A549 (cell line): ENCODE data around the gene SH3RF3. TPM values are rescaled to one million over a fixed set of nuclear protein-coding genes. Genes with fewer than 3 reads are reported as not detected.

Experiments
- ATAC-seq, 2 experiments: fragments of 200-7000 bp in 1 of 2; fragments of >200 bp in 1 of 2; cut with Nextera tagmentation in 1 of 2; cut with Tn5 transposase in 1 of 2; 3 replicates each; pipeline versions ENCODE4 v1.8.0 to v1.9.1; 2018 to 2020; ENCODE audit warnings: mild to moderate bottlenecking in 1 of 2, moderate library complexity in 1 of 2
- CTCF ChIA-PET: fragments of 300-600 bp; sonication (Branson Sonifier 250); formaldehyde crosslinking; extraction: SDS; loops from one replicate; lab custom pipeline; 2021; ENCODE audit warnings: antibody characterized with exemption, inconsistent platforms; lab: Yijun Ruan, JAX
- POLR2A ChIA-PET: fragments of 350-600 bp; formaldehyde crosslinking; extraction: SDS; loops from one replicate; lab custom pipeline; 2021; ENCODE audit warnings: antibody characterized with exemption, inconsistent platforms; lab: Yijun Ruan, JAX
- DNase-seq, 2 experiments: peaks; one replicate each; pipeline versions ENCODE4 v3.0.0 to v3.0.0-alpha.2; 2011 to 2016; ENCODE audit warnings: low read depth in 1 of 2, low spot score in 1 of 2
- FAIRE-seq: peaks from 2 replicates; lab custom pipeline; 2011; peaks lifted over from hg19 to GRCh38; lab: Jason Lieb, UNC
- H3K27ac ChIP-seq, 2 experiments: fragments of >200 bp; sonication (Bioruptor Twin); formaldehyde crosslinking; 3 replicates each; pipeline ENCODE4 v1.5.1; 2016 to 2017
- H3K4me1 ChIP-seq: fragments of >200 bp; sonication (Bioruptor Twin); formaldehyde crosslinking; 3 replicates; pipeline ENCODE4 v1.6.1; 2016
- H3K4me2 ChIP-seq: fragments of >200 bp; sonication (Bioruptor Twin); formaldehyde crosslinking; 3 replicates; pipeline ENCODE4 v1.6.1; 2016
- H3K4me3 ChIP-seq: fragments of >200 bp; sonication (Bioruptor Twin); formaldehyde crosslinking; 3 replicates; pipeline ENCODE4 v1.5.1; 2016
- H3K9me3 ChIP-seq: fragments of >200 bp; sonication (Bioruptor Twin); formaldehyde crosslinking; 3 replicates; pipeline ENCODE4 v1.6.1; 2016
- EHF ChIP-seq: fragments of 250-450 bp; sonication (Bioruptor Pico); IDR thresholded peaks from 2 replicates; pipeline ENCODE4 v1.5.0; 2020; ENCODE audit warnings: mild to moderate bottlenecking
- ESRRA ChIP-seq: fragments of 150-350 bp; IDR thresholded peaks from 2 replicates; pipeline ENCODE4 v1.6.1; 2014; ENCODE audit warnings: mild to moderate bottlenecking, low read length, borderline replicate concordance
- FOSB ChIP-seq: fragments of 250-450 bp; sonication (Bioruptor Pico); IDR thresholded peaks from 2 replicates; pipeline ENCODE4 v1.5.0; 2020; ENCODE audit warnings: mild to moderate bottlenecking, moderate library complexity
- FOXS1 ChIP-seq: fragments of 250-450 bp; sonication (Bioruptor Pico); IDR thresholded peaks from 2 replicates; pipeline ENCODE4 v1.5.0; 2020; ENCODE audit warnings: mild to moderate bottlenecking, moderate library complexity
- HDAC2 ChIP-seq: fragments of 200-600 bp; sonication (generic); IDR thresholded peaks from 2 replicates; pipeline ENCODE4 v1.6.1; 2016
- HEYL ChIP-seq: fragments of 250-450 bp; sonication (Bioruptor Pico); IDR thresholded peaks from 2 replicates; pipeline ENCODE4 v1.8.0; 2021; ENCODE audit warnings: mild to moderate bottlenecking, moderate library complexity
- HOXA7 ChIP-seq: fragments of 250-450 bp; sonication (Bioruptor Pico); IDR thresholded peaks from 2 replicates; pipeline ENCODE4 v1.5.0; 2020; ENCODE audit warnings: mild to moderate bottlenecking, moderate library complexity
- HOXB13 ChIP-seq: fragments of 250-450 bp; sonication (Bioruptor Pico); IDR thresholded peaks from 2 replicates; pipeline ENCODE4 v1.5.0; 2020; ENCODE audit warnings: low read depth, mild to moderate bottlenecking, moderate library complexity
- HOXB5 ChIP-seq: fragments of 250-450 bp; sonication (Bioruptor Pico); IDR thresholded peaks from 2 replicates; pipeline ENCODE4 v1.5.0; 2020; ENCODE audit warnings: mild to moderate bottlenecking, moderate library complexity
- JUNB ChIP-seq: fragments of >200 bp; sonication (Bioruptor Twin); formaldehyde crosslinking; IDR thresholded peaks from 2 replicates; pipeline ENCODE4 v1.6.1; 2016
- MAFK ChIP-seq: fragments of 450-650 bp; IDR thresholded peaks from 2 replicates; pipeline ENCODE4 v1.6.1; 2014; ENCODE audit not compliant: partially characterized antibody
- MYC ChIP-seq: IDR thresholded peaks from 2 replicates; pipeline ENCODE4 v1.6.1; 2012; ENCODE audit warnings: mild to moderate bottlenecking, inconsistent platforms, low read length, improper control_type of control experiment, borderline replicate concordance
- NFE2L2 ChIP-seq: fragments of 150-350 bp; conservative IDR thresholded peaks from 2 replicates; pipeline ENCODE4 v1.6.1; 2014; ENCODE audit warnings: low read length
- NPAS2 ChIP-seq: fragments of 250-450 bp; sonication (Bioruptor Pico); IDR thresholded peaks from 2 replicates; pipeline ENCODE4 v1.8.0; 2022; ENCODE audit warnings: mild to moderate bottlenecking, moderate library complexity, borderline replicate concordance
- NR3C1 ChIP-seq: fragments of >200 bp; sonication (Bioruptor Twin); formaldehyde crosslinking; IDR thresholded peaks from 3 replicates; pipeline ENCODE4 v1.6.1; 2017
- SMC3 ChIP-seq: fragments of >200 bp; sonication (Bioruptor Twin); formaldehyde crosslinking; IDR thresholded peaks from 3 replicates; pipeline ENCODE4 v1.6.1; 2018; ENCODE audit warnings: inconsistent platforms
- TP53 ChIP-seq: fragments of 250-450 bp; sonication (Bioruptor Pico); IDR thresholded peaks from 2 replicates; pipeline ENCODE4 v1.5.0; 2021; ENCODE audit warnings: mild to moderate bottlenecking, moderate library complexity
- ZC3H11A ChIP-seq: fragments of 450-650 bp; IDR thresholded peaks from 2 replicates; pipeline ENCODE4 v1.6.1; 2014; ENCODE audit warnings: antibody characterized with exemption, mild to moderate bottlenecking
- ZSCAN20 ChIP-seq: fragments of 250-450 bp; sonication (Bioruptor Pico); IDR thresholded peaks from 2 replicates; pipeline ENCODE4 v1.8.0; 2022; ENCODE audit warnings: mild to moderate bottlenecking, moderate library complexity
- WGBS: methylation state at CpG from one replicate; pipeline ENCODE4 v1.1.6; 2017; ENCODE audit errors: missing lambda C conversion rate; 5-methylcytosine and 5-hydroxymethylcytosine counted together
- polyA plus RNA-seq, 4 experiments: library from polyadenylated mRNA; depleted of rRNA in 3 of 4; stranded (reverse); fragments of >200 nt; fragmentation: RNase III in 1 of 4; extraction: RNeasy Plus Mini Kit Qiagen cat#74134 plus additional on column Dnase treatment in 1 of 4; gene quantifications; 2 replicates in 3 of 4; 3 replicates in 1 of 4; pipeline ENCODE4 v1.2.3, GENCODE V29; 2011 to 2017
- TF ChIP-seq, protein P1 (sequence below): fragments of >200 bp; sonication (Bioruptor Twin); formaldehyde crosslinking; IDR thresholded peaks from 3 replicates; pipeline ENCODE4 v1.6.1; 2016
- TF ChIP-seq, protein P2 (sequence below): fragments of 250-450 bp; sonication (Bioruptor Pico); IDR thresholded peaks from 2 replicates; pipeline ENCODE4 v1.5.0; 2020; ENCODE audit warnings: low read depth, mild to moderate bottlenecking, moderate library complexity
- TF ChIP-seq, protein P3 (sequence below): fragments of 200-600 bp; sonication (generic); IDR thresholded peaks from 2 replicates; pipeline ENCODE4 v1.6.1; 2016; ENCODE audit warnings: antibody characterized with exemption, mild to moderate bottlenecking, moderate library complexity
- TF ChIP-seq, protein P4 (sequence below): fragments of 150-350 bp; IDR thresholded peaks from 2 replicates; pipeline ENCODE4 v1.6.1; 2014; ENCODE audit warnings: low read depth, mild to moderate bottlenecking, low read length

The SH3RF3 gene
- polyA plus RNA-seq, 2 of the 4 experiments (the other 2 are of a cell fraction), result 0.04 to 0.21 TPM

DNA sequence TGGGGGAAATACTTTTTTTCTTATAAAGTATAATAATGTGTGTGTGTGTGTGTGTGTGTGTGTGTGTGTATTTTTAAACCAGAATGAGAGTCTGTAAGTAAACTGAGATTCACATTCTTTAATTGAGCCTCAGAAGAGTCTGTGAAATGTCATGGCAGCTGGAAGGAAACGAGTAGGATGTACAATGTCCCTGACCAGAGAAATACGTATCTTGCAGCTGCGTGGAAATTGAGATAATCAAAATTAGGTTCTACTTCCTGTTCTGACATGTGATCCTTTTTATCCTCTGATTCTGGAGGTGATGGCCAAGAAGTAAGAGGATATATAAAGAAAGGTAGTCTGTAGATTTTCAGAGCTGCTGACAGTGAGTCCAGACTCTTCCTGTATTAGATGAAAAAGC is 50.0 kb downstream of the SH3RF3 start:
- DNase-seq (no peak), ATAC-seq (no peak), FAIRE-seq (no peak)
- Histone ChIP-seq H3K4me2 (no peak overlapping the region), H3K9me3 (peaks cover 18% of the 10 kb centered on the region), H3K4me3 (no peak overlapping the region), H3K4me1 (no peaks in the 10 kb centered on the region), H3K27ac (no peak overlapping the region)
- CTCF ChIA-PET, result no interaction called here
- 32% methylated on average over 3 of the region's 3 CpGs for WGBS
- POLR2A ChIA-PET, result no interaction called here
- no peak for TF ChIP-seq NFE2L2
- TF ChIP-seq, protein P1, sequence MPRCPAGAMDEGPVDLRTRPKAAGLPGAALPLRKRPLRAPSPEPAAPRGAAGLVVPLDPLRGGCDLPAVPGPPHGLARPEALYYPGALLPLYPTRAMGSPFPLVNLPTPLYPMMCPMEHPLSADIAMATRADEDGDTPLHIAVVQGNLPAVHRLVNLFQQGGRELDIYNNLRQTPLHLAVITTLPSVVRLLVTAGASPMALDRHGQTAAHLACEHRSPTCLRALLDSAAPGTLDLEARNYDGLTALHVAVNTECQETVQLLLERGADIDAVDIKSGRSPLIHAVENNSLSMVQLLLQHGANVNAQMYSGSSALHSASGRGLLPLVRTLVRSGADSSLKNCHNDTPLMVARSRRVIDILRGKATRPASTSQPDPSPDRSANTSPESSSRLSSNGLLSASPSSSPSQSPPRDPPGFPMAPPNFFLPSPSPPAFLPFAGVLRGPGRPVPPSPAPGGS, result no peak
- no peak for TF ChIP-seq TP53
- TF ChIP-seq EHF (CRISPR knock-in tag), result no peak
- TF ChIP-seq JUNB, result no peak
- no peak for TF ChIP-seq ZC3H11A
- no peak for TF ChIP-seq NPAS2 (CRISPR knock-in tag)
- TF ChIP-seq SMC3, result no peak
- TF ChIP-seq, protein P2, sequence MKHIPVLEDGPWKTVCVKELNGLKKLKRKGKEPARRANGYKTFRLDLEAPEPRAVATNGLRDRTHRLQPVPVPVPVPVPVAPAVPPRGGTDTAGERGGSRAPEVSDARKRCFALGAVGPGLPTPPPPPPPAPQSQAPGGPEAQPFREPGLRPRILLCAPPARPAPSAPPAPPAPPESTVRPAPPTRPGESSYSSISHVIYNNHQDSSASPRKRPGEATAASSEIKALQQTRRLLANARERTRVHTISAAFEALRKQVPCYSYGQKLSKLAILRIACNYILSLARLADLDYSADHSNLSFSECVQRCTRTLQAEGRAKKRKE, result no peak
- no peak for TF ChIP-seq HOXB13 (CRISPR knock-in tag)
- TF ChIP-seq, protein P3, sequence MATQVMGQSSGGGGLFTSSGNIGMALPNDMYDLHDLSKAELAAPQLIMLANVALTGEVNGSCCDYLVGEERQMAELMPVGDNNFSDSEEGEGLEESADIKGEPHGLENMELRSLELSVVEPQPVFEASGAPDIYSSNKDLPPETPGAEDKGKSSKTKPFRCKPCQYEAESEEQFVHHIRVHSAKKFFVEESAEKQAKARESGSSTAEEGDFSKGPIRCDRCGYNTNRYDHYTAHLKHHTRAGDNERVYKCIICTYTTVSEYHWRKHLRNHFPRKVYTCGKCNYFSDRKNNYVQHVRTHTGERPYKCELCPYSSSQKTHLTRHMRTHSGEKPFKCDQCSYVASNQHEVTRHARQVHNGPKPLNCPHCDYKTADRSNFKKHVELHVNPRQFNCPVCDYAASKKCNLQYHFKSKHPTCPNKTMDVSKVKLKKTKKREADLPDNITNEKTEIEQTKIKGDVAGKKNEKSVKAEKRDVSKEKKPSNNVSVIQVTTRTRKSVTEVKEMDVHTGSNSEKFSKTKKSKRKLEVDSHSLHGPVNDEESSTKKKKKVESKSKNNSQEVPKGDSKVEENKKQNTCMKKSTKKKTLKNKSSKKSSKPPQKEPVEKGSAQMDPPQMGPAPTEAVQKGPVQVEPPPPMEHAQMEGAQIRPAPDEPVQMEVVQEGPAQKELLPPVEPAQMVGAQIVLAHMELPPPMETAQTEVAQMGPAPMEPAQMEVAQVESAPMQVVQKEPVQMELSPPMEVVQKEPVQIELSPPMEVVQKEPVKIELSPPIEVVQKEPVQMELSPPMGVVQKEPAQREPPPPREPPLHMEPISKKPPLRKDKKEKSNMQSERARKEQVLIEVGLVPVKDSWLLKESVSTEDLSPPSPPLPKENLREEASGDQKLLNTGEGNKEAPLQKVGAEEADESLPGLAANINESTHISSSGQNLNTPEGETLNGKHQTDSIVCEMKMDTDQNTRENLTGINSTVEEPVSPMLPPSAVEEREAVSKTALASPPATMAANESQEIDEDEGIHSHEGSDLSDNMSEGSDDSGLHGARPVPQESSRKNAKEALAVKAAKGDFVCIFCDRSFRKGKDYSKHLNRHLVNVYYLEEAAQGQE, result no peak
- no peak for TF ChIP-seq FOSB (CRISPR knock-in tag)

DNA sequence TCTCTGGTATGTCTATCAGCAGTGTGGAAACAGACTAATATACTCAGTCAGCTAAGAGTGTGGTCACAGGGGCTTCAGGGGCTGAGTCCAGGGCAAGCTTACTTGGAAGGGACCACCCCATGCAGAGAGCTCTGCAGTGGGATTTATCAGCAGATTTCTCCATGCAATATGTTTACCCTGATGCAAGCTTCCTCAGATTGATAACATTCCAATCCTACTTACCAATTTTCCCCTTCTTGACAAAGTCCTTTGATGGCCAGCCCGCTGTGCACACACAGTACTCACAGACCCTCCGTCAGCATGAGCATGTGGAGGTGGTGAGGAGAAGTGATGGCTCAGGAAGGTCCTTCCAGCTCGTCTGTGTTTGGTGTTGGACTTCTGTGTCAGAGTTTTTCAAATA is 51.8 kb downstream of the SH3RF3 start:
- DNase-seq (no peak), FAIRE-seq (no peak), ATAC-seq (no peak)
- ChIA-PET CTCF (no interaction called here), POLR2A (no interaction called here)
- TF ChIP-seq HDAC2, result no peak
- no peak for TF ChIP-seq FOSB (CRISPR knock-in tag)
- no peak for TF ChIP-seq HOXA7 (CRISPR knock-in tag)
- TF ChIP-seq, protein P4, sequence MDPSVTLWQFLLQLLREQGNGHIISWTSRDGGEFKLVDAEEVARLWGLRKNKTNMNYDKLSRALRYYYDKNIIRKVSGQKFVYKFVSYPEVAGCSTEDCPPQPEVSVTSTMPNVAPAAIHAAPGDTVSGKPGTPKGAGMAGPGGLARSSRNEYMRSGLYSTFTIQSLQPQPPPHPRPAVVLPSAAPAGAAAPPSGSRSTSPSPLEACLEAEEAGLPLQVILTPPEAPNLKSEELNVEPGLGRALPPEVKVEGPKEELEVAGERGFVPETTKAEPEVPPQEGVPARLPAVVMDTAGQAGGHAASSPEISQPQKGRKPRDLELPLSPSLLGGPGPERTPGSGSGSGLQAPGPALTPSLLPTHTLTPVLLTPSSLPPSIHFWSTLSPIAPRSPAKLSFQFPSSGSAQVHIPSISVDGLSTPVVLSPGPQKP, result no peak
- TF ChIP-seq ESRRA, result no peak
- TF ChIP-seq NR3C1, result no peak
- TF ChIP-seq HOXB13 (CRISPR knock-in tag), result no peak
- no peak for TF ChIP-seq HEYL (CRISPR knock-in tag)
- no peak for TF ChIP-seq HOXB5 (CRISPR knock-in tag)
- TF ChIP-seq, protein P3, result no peak
- no peak for TF ChIP-seq FOXS1
- no peak for TF ChIP-seq MAFK
- no peak for TF ChIP-seq ZSCAN20 (CRISPR knock-in tag)
- no peak for TF ChIP-seq MYC
- WGBS, result 5% methylated on average over 3 of the region's 3 CpGs
- Histone ChIP-seq H3K4me3 (no peak overlapping the region), H3K27ac (no peak overlapping the region), H3K4me1 (0 out of 3 replicates have a peak, but pooled peaks cover 1% of the 10 kb centered on the region), H3K9me3 (peaks cover 6% of the 10 kb centered on the region; the same call in 1 of the 3 replicates), H3K4me2 (no peak overlapping the region)
